DND-41 (cell line): ENCODE results near the gene TMEM61.

Source experiments
- ATAC-seq: fragments of 200-7000 bp; cut with Tn5 transposase; 3 replicates; pipeline ENCODE4 v1.9.1; 2021; ENCODE audit warnings: low read depth; ENCODE audit not compliant: insufficient read depth
- DNase-seq: peaks from one replicate; pipeline ENCODE4 v3.0.0-alpha.2; 2020
- H2AFZ ChIP-seq: 2 replicates; pipeline ENCODE4 v1.6.0; 2012; ENCODE audit warnings: low read depth, low read length
- H3K27ac ChIP-seq: 2 replicates; pipeline ENCODE4 v1.5.1; 2012; ENCODE audit warnings: low read length, inconsistent platforms
- H3K27me3 ChIP-seq: fragments of 200-600 bp; sonication (generic); 2 replicates; pipeline ENCODE4 v1.6.0; 2012; ENCODE audit warnings: low read length, mild to moderate bottlenecking, inconsistent platforms; ENCODE audit not compliant: insufficient read depth, poor library complexity
- H3K36me3 ChIP-seq: 2 replicates; pipeline ENCODE4 v1.5.1; 2012; ENCODE audit warnings: low read length, inconsistent platforms; ENCODE audit not compliant: insufficient read depth
- H3K4me1 ChIP-seq: 2 replicates; pipeline ENCODE4 v1.5.1; 2012; ENCODE audit warnings: mild to moderate bottlenecking, low read length; ENCODE audit not compliant: insufficient read depth
- H3K4me2 ChIP-seq: 2 replicates; pipeline ENCODE4 v1.6.0; 2012; ENCODE audit warnings: mild to moderate bottlenecking, moderate library complexity, low read length, inconsistent platforms; ENCODE audit not compliant: insufficient read depth
- H3K4me3 ChIP-seq, 2 experiments: fragments of 200-600 bp in 1 of 2; shearing (Covaris generic) in 1 of 2; 2 replicates each; pipeline ENCODE4 v1.5.1; 2012 to 2016; ENCODE audit warnings: inconsistent platforms in 2 of 2, low read length in 2 of 2, mild to moderate bottlenecking in 2 of 2, low read depth in 1 of 2, moderate library complexity in 1 of 2
- H3K79me2 ChIP-seq: 2 replicates; pipeline ENCODE4 v1.6.0; 2012; ENCODE audit warnings: low read length, inconsistent platforms; ENCODE audit not compliant: insufficient read depth
- H3K9ac ChIP-seq: 2 replicates; pipeline ENCODE4 v1.6.0; 2012; ENCODE audit warnings: low read depth, mild to moderate bottlenecking, inconsistent platforms, low read length, moderate library complexity
- H3K9me3 ChIP-seq: 2 replicates; pipeline ENCODE4 v1.5.1; 2012; ENCODE audit warnings: low read length, moderate library complexity, mild to moderate bottlenecking, inconsistent platforms; ENCODE audit not compliant: insufficient read depth, severe bottlenecking
- H4K20me1 ChIP-seq: 2 replicates; pipeline ENCODE4 v1.6.0; 2012; ENCODE audit warnings: low read length; ENCODE audit not compliant: insufficient read depth
- EZH2 ChIP-seq: IDR thresholded peaks from 3 replicates; pipeline ENCODE4 v1.6.1; 2012; ENCODE audit warnings: borderline replicate concordance, low read depth, mild to moderate bottlenecking, moderate library complexity, low read length, inconsistent platforms; ENCODE audit not compliant: severe bottlenecking
- TF ChIP-seq, protein P1 (sequence below): IDR thresholded peaks from 2 replicates; pipeline ENCODE4 v1.5.1; 2012; ENCODE audit warnings: borderline replicate concordance, low read length, moderate library complexity, mild to moderate bottlenecking; ENCODE audit not compliant: poor library complexity, severe bottlenecking; ENCODE audit errors: extremely low read depth

TMEM61 gene

DNA sequence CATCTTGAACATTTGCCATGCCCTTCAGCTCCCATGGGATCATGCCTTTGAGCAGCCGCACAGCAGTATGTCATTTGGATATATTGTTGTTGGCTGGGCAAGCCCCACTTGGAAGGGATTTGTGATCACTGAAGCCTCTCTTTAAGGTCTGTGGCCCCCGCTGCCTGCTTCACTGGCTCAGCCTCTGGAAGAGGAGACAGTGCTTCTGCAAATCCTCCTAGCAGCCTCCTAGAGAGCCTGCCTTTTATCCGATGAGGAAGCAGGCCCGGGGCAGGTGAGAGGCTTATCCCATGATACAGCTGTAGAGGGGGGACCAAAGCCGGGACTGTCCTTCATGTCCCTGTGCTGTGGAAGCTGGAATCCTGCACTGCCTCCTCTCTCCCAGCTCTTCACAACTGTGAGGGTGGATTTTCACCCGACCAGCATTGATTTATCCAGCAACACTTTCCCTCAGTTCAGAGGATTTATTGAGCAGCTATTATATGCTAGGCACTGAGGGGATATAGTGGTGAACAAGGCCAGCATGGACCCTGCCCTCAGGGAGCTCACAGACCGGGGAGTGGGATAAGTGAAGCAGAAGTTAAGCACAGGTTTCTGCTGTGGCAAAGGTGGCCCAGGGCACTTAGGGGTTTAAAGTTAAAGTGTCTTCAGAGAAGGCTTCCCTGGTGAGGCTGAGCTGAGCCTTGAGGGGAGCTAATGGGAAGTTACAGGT lies 3.9 kb downstream of the TMEM61 start:
- Histone ChIP-seq H3K4me3 (no peak overlapping the region), H4K20me1 (no peaks in the 10 kb centered on the region), H2AFZ (no peak overlapping the region), H3K9ac (no peak overlapping the region), H3K36me3 (no peaks in the 10 kb centered on the region), H3K27me3 (peaks cover 8% of the 10 kb centered on the region), H3K4me2 (no peak overlapping the region), H3K9me3 (no peaks in the 10 kb centered on the region), H3K4me1 (no peaks in the 10 kb centered on the region), H3K27ac (no peak overlapping the region), H3K79me2 (no peaks in the 10 kb centered on the region)
- DNase-seq (no peak), ATAC-seq (no peak)
- no peak for TF ChIP-seq EZH2
- TF ChIP-seq, protein P1, sequence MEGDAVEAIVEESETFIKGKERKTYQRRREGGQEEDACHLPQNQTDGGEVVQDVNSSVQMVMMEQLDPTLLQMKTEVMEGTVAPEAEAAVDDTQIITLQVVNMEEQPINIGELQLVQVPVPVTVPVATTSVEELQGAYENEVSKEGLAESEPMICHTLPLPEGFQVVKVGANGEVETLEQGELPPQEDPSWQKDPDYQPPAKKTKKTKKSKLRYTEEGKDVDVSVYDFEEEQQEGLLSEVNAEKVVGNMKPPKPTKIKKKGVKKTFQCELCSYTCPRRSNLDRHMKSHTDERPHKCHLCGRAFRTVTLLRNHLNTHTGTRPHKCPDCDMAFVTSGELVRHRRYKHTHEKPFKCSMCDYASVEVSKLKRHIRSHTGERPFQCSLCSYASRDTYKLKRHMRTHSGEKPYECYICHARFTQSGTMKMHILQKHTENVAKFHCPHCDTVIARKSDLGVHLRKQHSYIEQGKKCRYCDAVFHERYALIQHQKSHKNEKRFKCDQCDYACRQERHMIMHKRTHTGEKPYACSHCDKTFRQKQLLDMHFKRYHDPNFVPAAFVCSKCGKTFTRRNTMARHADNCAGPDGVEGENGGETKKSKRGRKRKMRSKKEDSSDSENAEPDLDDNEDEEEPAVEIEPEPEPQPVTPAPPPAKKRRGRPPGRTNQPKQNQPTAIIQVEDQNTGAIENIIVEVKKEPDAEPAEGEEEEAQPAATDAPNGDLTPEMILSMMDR = no peak

DNA sequence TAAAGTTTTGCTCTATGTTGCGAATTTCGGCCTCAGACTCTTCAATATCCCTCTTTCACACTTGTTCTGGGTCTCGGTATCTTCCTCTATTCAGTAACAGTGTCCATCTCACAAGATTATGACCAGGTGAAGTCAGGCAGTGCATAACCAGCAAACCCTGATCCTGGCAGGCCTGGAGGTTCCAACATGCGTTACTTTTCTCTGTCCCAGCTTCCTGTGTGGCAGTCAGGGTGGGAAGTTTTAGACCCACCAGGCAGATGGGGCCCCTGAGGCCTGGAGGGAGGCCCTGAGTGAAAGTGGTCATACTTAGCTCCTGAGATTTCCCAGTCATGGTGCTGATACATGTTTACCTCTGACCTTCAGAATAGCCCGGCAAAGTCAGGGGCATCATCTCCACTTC lies 5.1 kb downstream of the TMEM61 start:
- no peak for TF ChIP-seq EZH2
- TF ChIP-seq, protein P1 = no peak
- Histone ChIP-seq H3K9me3 (no peaks in the 10 kb centered on the region), H2AFZ (no peak overlapping the region), H4K20me1 (no peaks in the 10 kb centered on the region), H3K4me2 (no peak overlapping the region), H3K9ac (no peak overlapping the region), H3K4me1 (no peaks in the 10 kb centered on the region), H3K27ac (no peak overlapping the region), H3K79me2 (no peaks in the 10 kb centered on the region), H3K27me3 (peaks cover 9% of the 10 kb centered on the region), H3K4me3 (no peak overlapping the region), H3K36me3 (no peaks in the 10 kb centered on the region)
- ATAC-seq (no peak), DNase-seq (no peak)

DNA sequence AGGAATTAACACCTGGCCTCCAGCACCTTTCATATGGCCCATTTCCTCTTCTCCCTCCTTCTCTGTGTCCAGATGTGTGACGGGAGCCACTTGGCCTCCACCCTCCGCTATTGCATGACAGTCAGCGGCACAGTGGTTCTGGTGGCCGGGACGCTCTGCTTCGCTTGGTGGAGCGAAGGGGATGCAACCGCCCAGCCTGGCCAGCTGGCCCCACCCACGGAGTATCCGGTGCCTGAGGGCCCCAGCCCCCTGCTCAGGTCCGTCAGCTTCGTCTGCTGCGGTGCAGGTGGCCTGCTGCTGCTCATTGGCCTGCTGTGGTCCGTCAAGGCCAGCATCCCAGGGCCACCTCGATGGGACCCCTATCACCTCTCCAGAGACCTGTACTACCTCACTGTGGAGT lies 5.6 kb downstream of the TMEM61 start:
- Histone ChIP-seq H3K4me2 (no peak overlapping the region), H3K9me3 (no peaks in the 10 kb centered on the region), H4K20me1 (no peaks in the 10 kb centered on the region), H3K27me3 (peaks cover 13% of the 10 kb centered on the region), H3K79me2 (no peaks in the 10 kb centered on the region), H3K4me1 (no peaks in the 10 kb centered on the region), H3K4me3 (no peak overlapping the region), H3K9ac (no peak overlapping the region), H3K36me3 (no peaks in the 10 kb centered on the region), H3K27ac (no peak overlapping the region), H2AFZ (no peak overlapping the region)
- no peak for DNase-seq
- no peak for ATAC-seq
- no peak for TF ChIP-seq EZH2
- TF ChIP-seq, protein P1 = no peak

DNA sequence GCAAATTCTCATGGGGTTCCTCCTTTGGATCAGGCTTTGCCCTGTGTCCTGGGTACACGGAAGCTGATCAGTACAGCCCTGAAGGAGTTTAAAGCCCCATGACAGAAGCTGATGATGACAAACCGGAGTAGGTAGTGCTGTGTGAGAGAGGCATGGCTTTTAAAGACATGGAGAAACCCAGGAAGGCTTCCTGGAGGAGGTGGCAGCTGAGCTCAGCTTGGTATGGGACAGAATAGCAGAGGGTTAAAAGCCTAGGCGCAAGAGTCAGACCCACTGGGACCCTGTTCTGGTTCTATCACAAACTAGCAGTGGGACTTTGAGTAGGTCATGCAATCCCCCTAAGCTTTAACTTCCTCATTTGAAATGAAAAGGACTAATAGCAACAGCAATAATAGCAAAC lies 6.1 kb downstream of the TMEM61 start:
- Histone ChIP-seq H3K4me3 (no peak overlapping the region), H3K9me3 (no peaks in the 10 kb centered on the region), H3K4me2 (no peak overlapping the region), H3K4me1 (no peaks in the 10 kb centered on the region), H2AFZ (no peak overlapping the region), H4K20me1 (no peaks in the 10 kb centered on the region), H3K36me3 (no peaks in the 10 kb centered on the region), H3K9ac (no peak overlapping the region), H3K79me2 (no peaks in the 10 kb centered on the region), H3K27me3 (peaks cover 13% of the 10 kb centered on the region), H3K27ac (no peak overlapping the region)
- DNase-seq = no peak
- ATAC-seq = no peak
- TF ChIP-seq EZH2 = no peak
- TF ChIP-seq, protein P1 = no peak
